COLO668 (cell line): ENCODE results near the gene HHIP.

Experiments
- DNase-seq: peaks from one replicate; lab custom pipeline; 2025; ENCODE audit not compliant: unreplicated experiment; lab: John Stamatoyannopoulos, UW

HHIP gene

GRCh38 chr4:144701683-144702233, 55.8 kb downstream of the HHIP start:
- DNase-seq: no peak

GRCh38 chr4:144703494-144703893, 57.5 kb downstream of the HHIP start:
- no peak for DNase-seq

GRCh38 chr4:144705601-144706590, 59.9 kb downstream of the HHIP start:
- DNase-seq: no peak

GRCh38 chr4:144709159-144709558, 63.2 kb downstream of the HHIP start:
- no peak for DNase-seq

- no peak for DNase-seq
Observed at GRCh38 chr4:144709793-144710525, 64.0 kb downstream of the HHIP start.

GRCh38 chr4:144710526-144710912, 64.6 kb downstream of the HHIP start:
- DNase-seq: no peak

- DNase-seq: no peak
Observed at GRCh38 chr4:144711700-144712456, 65.9 kb downstream of the HHIP start.

- DNase-seq: no peak
Observed at GRCh38 chr4:144712775-144713174, 66.8 kb downstream of the HHIP start.

GRCh38 chr4:144714166-144714565, 68.2 kb downstream of the HHIP start:
- DNase-seq: no peak

GRCh38 chr4:144715230-144715629, 69.3 kb downstream of the HHIP start:
- DNase-seq: no peak

- no peak for DNase-seq
Observed at GRCh38 chr4:144716778-144717177, 70.8 kb downstream of the HHIP start.

GRCh38 chr4:144718958-144719512, 73.1 kb downstream of the HHIP start:
- DNase-seq: no peak

GRCh38 chr4:144720491-144720890, 74.5 kb downstream of the HHIP start:
- no peak for DNase-seq

GRCh38 chr4:144721994-144722393, 76.0 kb downstream of the HHIP start:
- no peak for DNase-seq

GRCh38 chr4:144723471-144723870, 77.5 kb downstream of the HHIP start:
- DNase-seq: no peak

- no peak for DNase-seq
Observed at GRCh38 chr4:144729175-144729574, 83.2 kb downstream of the HHIP start.

GRCh38 chr4:144732584-144733428, 86.8 kb downstream of the HHIP start:
- DNase-seq: no peak

- no peak for DNase-seq
Observed at GRCh38 chr4:144733566-144733965, 87.6 kb downstream of the HHIP start.

GRCh38 chr4:144734522-144734921, 88.6 kb downstream of the HHIP start:
- DNase-seq: no peak

GRCh38 chr4:144738649-144739048, 92.7 kb downstream of the HHIP start:
- DNase-seq: no peak
